GM12878 (cell line): ENCODE data around the gene ATCAY. TPM values are rescaled to one million over a fixed set of nuclear protein-coding genes. Genes with fewer than 3 reads are reported as not detected.

Source experiments
- ATAC-seq: fragments of 200-7000 bp; cut with Tn5 transposase; 3 replicates; pipeline ENCODE4 v1.9.1; 2020; ENCODE audit warnings: mild to moderate bottlenecking, moderate library complexity
- BruUV-seq: library from RNA; stranded (reverse); fragments of 400-500 nt; replicated peaks from 2 replicates; lab custom pipeline; 2021; lab: Mats Ljungman, UMichigan
- CTCF ChIA-PET: fragments of 300-600 bp; sonication (Branson Sonifier 250); formaldehyde crosslinking; extraction: SDS; loops from one replicate; lab custom pipeline; 2021; ENCODE audit warnings: inconsistent platforms; lab: Yijun Ruan, JAX
- POLR2A ChIA-PET: fragments of 350-600 bp; formaldehyde crosslinking; extraction: SDS; loops from one replicate; lab custom pipeline; 2021; ENCODE audit warnings: inconsistent platforms; lab: Charles Lee
- RAD21 ChIA-PET: fragments of 300-600 bp; sonication (Branson Sonifier 250); formaldehyde crosslinking; loops from one replicate; lab custom pipeline; 2023; ENCODE audit warnings: antibody characterized with exemption; ENCODE audit not compliant: unreplicated experiment; lab: Charles Lee
- SMC1A ChIA-PET: fragments of 300-600 bp; sonication (Branson Sonifier 250); formaldehyde crosslinking; loops from one replicate; lab custom pipeline; 2023; ENCODE audit not compliant: unreplicated experiment, uncharacterized antibody; lab: Charles Lee
- DNase-seq: peaks from one replicate; pipeline ENCODE4 v3.0.0-alpha.2; 2011; ENCODE audit warnings: low read depth, low spot score
- FAIRE-seq: peaks from 3 replicates; lab custom pipeline; 2011; peaks lifted over from hg19 to GRCh38; lab: Jason Lieb, UNC
- H2AFZ ChIP-seq: 2 replicates; pipeline ENCODE4 v1.6.0; 2011; ENCODE audit warnings: low read depth, low read length, control low read depth; ENCODE audit not compliant: control insufficient read depth
- H3K27ac ChIP-seq: 2 replicates; pipeline ENCODE4 v1.5.1; 2011; ENCODE audit warnings: control low read depth; ENCODE audit not compliant: control insufficient read depth, insufficient read depth
- H3K27me3 ChIP-seq, 2 experiments: replicated peaks in 1 of 2; 2 replicates each; pipeline versions ENCODE4 v1.6.0 to v1.6.1; 2011; ENCODE audit warnings: low read length in 1 of 2; ENCODE audit not compliant: control insufficient read depth in 2 of 2, insufficient read depth in 2 of 2
- H3K36me3 ChIP-seq, 2 experiments: 2 replicates each; pipeline ENCODE4 v1.5.1; 2011; ENCODE audit warnings: low read length in 1 of 2; ENCODE audit not compliant: control insufficient read depth in 2 of 2, insufficient read depth in 2 of 2
- H3K4me1 ChIP-seq: 2 replicates; pipeline ENCODE4 v1.6.1; 2011; ENCODE audit warnings: mild to moderate bottlenecking, low read length, moderate library complexity, mixed read lengths; ENCODE audit not compliant: control insufficient read depth, insufficient read depth
- H3K4me2 ChIP-seq: 2 replicates; pipeline ENCODE4 v1.6.0; 2011; ENCODE audit warnings: control low read depth; ENCODE audit not compliant: control insufficient read depth, insufficient read depth
- H3K4me3 ChIP-seq: fragments of 200-600 bp; sonication (generic); 2 replicates; pipeline ENCODE4 v1.5.1; 2016
- H3K79me2 ChIP-seq: 2 replicates; pipeline ENCODE4 v1.6.0; 2011; ENCODE audit warnings: low read length; ENCODE audit not compliant: control insufficient read depth, insufficient read depth
- H3K9ac ChIP-seq: 2 replicates; pipeline ENCODE4 v1.8.0; 2011; ENCODE audit warnings: low read length, control low read depth, mixed read lengths; ENCODE audit not compliant: control insufficient read depth, insufficient read depth
- H3K9me3 ChIP-seq: replicated peaks from 3 replicates; pipeline ENCODE4 v1.5.1; 2011; ENCODE audit warnings: mild to moderate bottlenecking, low read length; ENCODE audit not compliant: control insufficient read depth, insufficient read depth
- H4K20me1 ChIP-seq: 2 replicates; pipeline ENCODE4 v1.6.0; 2011; ENCODE audit not compliant: control insufficient read depth, insufficient read depth
- CEBPZ ChIP-seq: fragments of 150-350 bp; IDR thresholded peaks from 2 replicates; pipeline ENCODE4 v1.6.1; 2016; ENCODE audit warnings: low read depth, low read length
- KDM1A ChIP-seq: fragments of 200-600 bp; sonication (generic); IDR thresholded peaks from 2 replicates; pipeline ENCODE4 v1.6.1; 2016; ENCODE audit warnings: borderline replicate concordance
- NRF1 ChIP-seq: conservative IDR thresholded peaks from 2 replicates; pipeline ENCODE4 v1.6.1; 2011; ENCODE audit warnings: mild to moderate bottlenecking, low read depth, low read length, improper control_type of control experiment
- PKNOX1 ChIP-seq: fragments of 450-650 bp; IDR thresholded peaks from 2 replicates; pipeline ENCODE4 v1.6.1; 2016; ENCODE audit warnings: mild to moderate bottlenecking
- RB1 ChIP-seq: fragments of 450-650 bp; formaldehyde crosslinking; IDR thresholded peaks from 2 replicates; pipeline ENCODE4 v1.6.1; 2017; ENCODE audit warnings: mild to moderate bottlenecking, borderline replicate concordance
- TARDBP ChIP-seq: IDR thresholded peaks from 2 replicates; pipeline ENCODE4 v1.6.1; 2016; ENCODE audit warnings: borderline replicate concordance
- WGBS: methylation state at CpG from one replicate; pipeline ENCODE4 v1.1.6; 2016; ENCODE audit warnings: low lambda C conversion rate; ENCODE audit not compliant: insufficient replicate concordance, insufficient coverage; ENCODE audit errors: missing lambda C conversion rate; 5-methylcytosine and 5-hydroxymethylcytosine counted together
- in situ Hi-C: fragments of 300-500 bp; cut with MboI; formaldehyde crosslinking; loops from 9 replicates; pipeline ENCODE4 v1.14.3; 2018; ENCODE audit warnings: mixed read lengths
- intact Hi-C: fragments of 100-400 bp; cut with micrococcal nuclease; formaldehyde crosslinking; loops from one replicate; pipeline ENCODE4 v1.14.2; 2022; ENCODE audit not compliant: unreplicated experiment
- polyA plus RNA-seq, 11 experiments: library from polyadenylated mRNA; depleted of rRNA in 4 of 11; unstranded in 6 of 11; stranded (reverse) in 5 of 11; fragments of >200 nt; fragmentation: Nextera tagmentation in 4 of 11; fragmentation: Illumina TruSeq in 1 of 11; extraction: Ambion mirVana in 4 of 11; extraction: Trizol in 1 of 11; gene quantifications; 1 replicate in 1 of 11; 2 replicates in 10 of 11; pipeline versions ENCODE4 v1.2.1 to v1.2.3, GENCODE V29; 2011 to 2016; ENCODE audit warnings: inconsistent platforms in 2 of 11, missing spikeins in 2 of 11, low read depth in 1 of 11
- total RNA-seq, 4 experiments: library from RNA; depleted of rRNA in 3 of 4; stranded (reverse); fragments of >200 nt in 3 of 4; fragmentation: Illumina TruSeq in 1 of 4; extraction: Trizol in 1 of 4; gene quantifications; 2 replicates each; pipeline versions ENCODE4 v1.2.1 to v1.2.3, GENCODE V29; 2013 to 2021
- TF ChIP-seq, protein P1 (sequence below): fragments of 450-650 bp; conservative IDR thresholded peaks from 2 replicates; pipeline ENCODE4 v1.6.1; 2017; ENCODE audit warnings: mild to moderate bottlenecking, moderate library complexity

Gene ATCAY
- total and polyA plus RNA-seq, 10 of the 15 experiments (the other 5 are each of a cell fraction or from before 2014, with no cell fraction given): under 0.01 to 0.04 (median 0.02) TPM; not detected in 4

DNA sequence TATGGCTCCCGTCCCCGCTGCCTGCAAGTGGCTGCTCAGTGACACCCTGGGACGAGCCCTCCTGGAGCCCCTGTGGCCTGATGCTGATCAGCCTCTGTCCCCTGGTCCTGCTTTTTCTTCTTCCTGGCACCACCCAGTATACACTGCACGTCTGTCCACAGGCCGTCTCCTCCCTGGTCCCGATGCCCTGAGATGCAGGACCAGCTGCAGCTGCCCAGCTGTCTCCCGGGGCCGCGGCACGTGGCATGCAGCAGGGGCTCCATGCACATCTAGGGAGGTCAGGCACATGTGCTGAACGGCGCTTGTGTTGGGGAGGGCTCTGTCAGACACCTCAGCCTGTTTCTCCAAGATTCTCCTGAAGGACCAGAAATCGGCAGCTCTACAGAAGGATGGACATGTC lies 41.8 kb upstream of the ATCAY start:
- Histone ChIP-seq H2AFZ (no peak overlapping the region), H3K27me3 (no peaks in the 10 kb centered on the region; a peak in 1 of 4 replicates), H3K36me3 (no peaks in the 10 kb centered on the region), H3K4me2 (no peak overlapping the region), H3K4me3 (no peak overlapping the region), H3K9ac (no peak overlapping the region), H3K9me3 (no peaks in the 10 kb centered on the region; the same call in 2 of the 3 replicates), H4K20me1 (no peaks in the 10 kb centered on the region), H3K79me2 (no peaks in the 10 kb centered on the region), H3K27ac (no peak overlapping the region), H3K4me1 (no peaks in the 10 kb centered on the region)
- ATAC-seq (no peak), DNase-seq (no peak), FAIRE-seq (no peak)
- 42% methylated on average over 13 of the region's 13 CpGs for whole genome bisulfite sequencing
- ChIA-PET CTCF (interaction anchor here (1.0 kb wide), 1 partner anchor 10 kb away, joined by 3 read pairs; no protein-coding TSS in a partner anchor), POLR2A (no interaction called here), RAD21 (no interaction called here), SMC1A (no interaction called here)
- no peak for TF ChIP-seq KDM1A
- TF ChIP-seq RB1: no peak
- TF ChIP-seq TARDBP: no peak
- intact Hi-C loops: no loop called here
- in situ Hi-C loops: no loop called here
- no TSS peak for BruUV-seq

- Histone ChIP-seq H3K9me3 (no peaks in the 10 kb centered on the region; the same call in 2 of the 3 replicates), H2AFZ (no peak overlapping the region), H3K79me2 (no peaks in the 10 kb centered on the region), H3K4me1 (no peaks in the 10 kb centered on the region), H3K4me2 (no peak overlapping the region), H3K9ac (no peak overlapping the region), H3K27me3 (no peaks in the 10 kb centered on the region; a peak in 1 of 4 replicates), H3K27ac (no peak overlapping the region)
- intact Hi-C loops: no loop called here
- BruUV-seq: no TSS peak
- CTCF ChIA-PET: interaction anchor here (1.5 kb wide), 1 partner anchor 18 kb away, joined by 4 read pairs; no protein-coding TSS in a partner anchor
- FAIRE-seq (no peak), DNase-seq (no peak), ATAC-seq (no peak)
- SMC1A ChIA-PET: no interaction called here
- POLR2A ChIA-PET: no interaction called here
- in situ Hi-C loops: no loop called here
- TF ChIP-seq TARDBP (no peak), NRF1 (no peak), CEBPZ (no peak), PKNOX1 (no peak)
- TF ChIP-seq, protein P1, sequence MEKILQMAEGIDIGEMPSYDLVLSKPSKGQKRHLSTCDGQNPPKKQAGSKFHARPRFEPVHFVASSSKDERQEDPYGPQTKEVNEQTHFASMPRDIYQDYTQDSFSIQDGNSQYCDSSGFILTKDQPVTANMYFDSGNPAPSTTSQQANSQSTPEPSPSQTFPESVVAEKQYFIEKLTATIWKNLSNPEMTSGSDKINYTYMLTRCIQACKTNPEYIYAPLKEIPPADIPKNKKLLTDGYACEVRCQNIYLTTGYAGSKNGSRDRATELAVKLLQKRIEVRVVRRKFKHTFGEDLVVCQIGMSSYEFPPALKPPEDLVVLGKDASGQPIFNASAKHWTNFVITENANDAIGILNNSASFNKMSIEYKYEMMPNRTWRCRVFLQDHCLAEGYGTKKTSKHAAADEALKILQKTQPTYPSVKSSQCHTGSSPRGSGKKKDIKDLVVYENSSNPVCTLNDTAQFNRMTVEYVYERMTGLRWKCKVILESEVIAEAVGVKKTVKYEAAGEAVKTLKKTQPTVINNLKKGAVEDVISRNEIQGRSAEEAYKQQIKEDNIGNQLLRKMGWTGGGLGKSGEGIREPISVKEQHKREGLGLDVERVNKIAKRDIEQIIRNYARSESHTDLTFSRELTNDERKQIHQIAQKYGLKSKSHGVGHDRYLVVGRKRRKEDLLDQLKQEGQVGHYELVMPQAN: no peak
- TF ChIP-seq, all 136 proteins: peak for 0
- RAD21 ChIA-PET: no interaction called here
- Histone ChIP-seq H3K4me3 (no peak overlapping the region), H3K36me3 (no peaks in the 10 kb centered on the region), H4K20me1 (no peaks in the 10 kb centered on the region)
- WGBS: 41% methylated on average over 13 of the region's 13 CpGs
Observed at GRCh38 chr19:3839941-3840340, 40.5 kb upstream of the ATCAY start.
